ENCODE data around the gene PCDHGC4.

The PCDHGC4 gene

GRCh38 chr5:141489841-141490240 is 5.0 kb downstream of the PCDHGC4 start:
- TF ChIP-seq CEBPB (IDR thresholded peaks at IDR 0.05) (no peak), TAF1 (IDR thresholded peaks at IDR 0.05; ENCODE audit: low read depth) (no peak), TCF12 (IDR thresholded peaks at IDR 0.05; ENCODE audit: low read depth) (no peak), ZBTB7A (IDR thresholded peaks at IDR 0.05; ENCODE audit: low read depth) (no peak), TEAD4 (IDR thresholded peaks at IDR 0.05) (no peak), REST (IDR thresholded peaks at IDR 0.05; ENCODE audit: low read depth) (no peak), NFIC (IDR thresholded peaks at IDR 0.05) (no peak), EGR1 (IDR thresholded peaks at IDR 0.05) (no peak), FOXM1 (IDR thresholded peaks at IDR 0.05; ENCODE audit: borderline replicate concordance, low read depth) (no peak), RAD21 (IDR thresholded peaks at IDR 0.05; ENCODE audit: low read depth) (no peak), YY1 (IDR thresholded peaks at IDR 0.05; ENCODE audit: low read depth) (no peak), CREB1 (IDR thresholded peaks at IDR 0.05; ENCODE audit: low read depth) (no peak), USF1 (IDR thresholded peaks at IDR 0.05) (no peak), EP300 (IDR thresholded peaks at IDR 0.05; ENCODE audit: borderline replicate concordance) (no peak), MAX (IDR thresholded peaks at IDR 0.05) (no peak)

- TF ChIP-seq MAX (IDR thresholded peaks at IDR 0.05) (no peak), TAF1 (IDR thresholded peaks at IDR 0.05; ENCODE audit: low read depth) (no peak), YY1 (IDR thresholded peaks at IDR 0.05; ENCODE audit: low read depth) (no peak), REST (IDR thresholded peaks at IDR 0.05; ENCODE audit: low read depth) (no peak), RAD21 (IDR thresholded peaks at IDR 0.05; ENCODE audit: low read depth) (no peak), CREB1 (IDR thresholded peaks at IDR 0.05; ENCODE audit: low read depth) (no peak), TCF12 (IDR thresholded peaks at IDR 0.05; ENCODE audit: low read depth) (no peak), USF1 (IDR thresholded peaks at IDR 0.05) (no peak), EP300 (IDR thresholded peaks at IDR 0.05; ENCODE audit: borderline replicate concordance) (no peak), FOXM1 (IDR thresholded peaks at IDR 0.05; ENCODE audit: borderline replicate concordance, low read depth) (no peak), EGR1 (IDR thresholded peaks at IDR 0.05) (no peak), TEAD4 (IDR thresholded peaks at IDR 0.05) (no peak), ZBTB7A (IDR thresholded peaks at IDR 0.05; ENCODE audit: low read depth) (no peak)
Observed at GRCh38 chr5:141490271-141490670, 5.4 kb downstream of the PCDHGC4 start.

- TF ChIP-seq FOXM1 (IDR thresholded peaks at IDR 0.05; ENCODE audit: borderline replicate concordance, low read depth) (no peak), EGR1 (IDR thresholded peaks at IDR 0.05) (no peak), TAF1 (IDR thresholded peaks at IDR 0.05; ENCODE audit: low read depth) (no peak), REST (IDR thresholded peaks at IDR 0.05; ENCODE audit: low read depth) (no peak), YY1 (IDR thresholded peaks at IDR 0.05; ENCODE audit: low read depth) (no peak), EP300 (IDR thresholded peaks at IDR 0.05; ENCODE audit: borderline replicate concordance) (no peak), ZBTB7A (IDR thresholded peaks at IDR 0.05; ENCODE audit: low read depth) (no peak), MAX (IDR thresholded peaks at IDR 0.05) (no peak), USF1 (IDR thresholded peaks at IDR 0.05) (no peak), CEBPB (IDR thresholded peaks at IDR 0.05) (no peak), CREB1 (IDR thresholded peaks at IDR 0.05; ENCODE audit: low read depth) (no peak), RAD21 (IDR thresholded peaks at IDR 0.05; ENCODE audit: low read depth) (no peak), TCF12 (IDR thresholded peaks at IDR 0.05; ENCODE audit: low read depth) (no peak), NFIC (IDR thresholded peaks at IDR 0.05) (no peak), TEAD4 (IDR thresholded peaks at IDR 0.05) (no peak)
Observed at GRCh38 chr5:141490771-141491170, 5.9 kb downstream of the PCDHGC4 start.
